HG03103 (cell line): Measurements from ENCODE around the gene NCEH1.
"Not testable (repeated sequence)": the region's sequence is repeated elsewhere in the genome, so short reads cannot be mapped to it uniquely, and the experiment has no call there.

ENCODE experiments used
- ATAC-seq: cut with Tn5 transposase; IDR thresholded peaks from one replicate; pipeline ENCODE4 v1.9.1; 2021; ENCODE audit warnings: low read depth; ENCODE audit not compliant: unreplicated experiment

Gene NCEH1

GRCh38 chr3:172710664-172711453 lies at the start of gene NCEH1:
Gene NCEH1 (minus strand): TSS chr3:172711067. CDS start chr3:172710984, 83 bp downstream.
- peak; percentile 99 for ATAC-seq

- not testable (repeated sequence) for ATAC-seq
Observed at GRCh38 chr3:172760416-172760815, 49.5 kb upstream of the NCEH1 start.

GRCh38 chr3:172753125-172753524 lies 42.3 kb upstream of the NCEH1 start:
- no peak for ATAC-seq

- no peak for ATAC-seq
Observed at GRCh38 chr3:172752651-172753050, 41.8 kb upstream of the NCEH1 start.

GRCh38 chr3:172751175-172751704 lies 40.4 kb upstream of the NCEH1 start:
- ATAC-seq: peak; percentile 6

GRCh38 chr3:172750368-172751174 lies 39.7 kb upstream of the NCEH1 start, which contains the start of gene ECT2:
Gene ECT2 (plus strand): TSS chr3:172750726. CDS start chr3:172754531, 3,805 bp downstream.
- ATAC-seq: peak; percentile 99

GRCh38 chr3:172750069-172750367 lies 39.2 kb upstream of the NCEH1 start:
- ATAC-seq: no peak

- no peak for ATAC-seq
Observed at GRCh38 chr3:172749230-172749965, 38.5 kb upstream of the NCEH1 start.

- ATAC-seq: no peak
Observed at GRCh38 chr3:172746475-172746874, 35.6 kb upstream of the NCEH1 start.

GRCh38 chr3:172739462-172739861 lies 28.6 kb upstream of the NCEH1 start:
- ATAC-seq: no peak

- no peak for ATAC-seq
Observed at GRCh38 chr3:172735014-172735413, 24.1 kb upstream of the NCEH1 start.

GRCh38 chr3:172726380-172726779 lies 15.5 kb upstream of the NCEH1 start:
- ATAC-seq: no peak

- ATAC-seq: not testable (repeated sequence)
Observed at GRCh38 chr3:172722536-172723040, 11.7 kb upstream of the NCEH1 start.

GRCh38 chr3:172717493-172718088 lies 6.7 kb upstream of the NCEH1 start:
- no peak for ATAC-seq

GRCh38 chr3:172716476-172716875 lies 5.6 kb upstream of the NCEH1 start:
- no peak for ATAC-seq

GRCh38 chr3:172713316-172713715 lies 2.4 kb upstream of the NCEH1 start:
- no peak for ATAC-seq

- ATAC-seq: no peak
Observed at GRCh38 chr3:172711454-172711795, 558 bp upstream of the NCEH1 start.

- no peak for ATAC-seq
Observed at GRCh38 chr3:172709774-172710663, 848 bp downstream of the NCEH1 start.
